Prostate gland (tissue), 2 donors: ENCODE results near the gene TMC2.

Experiments
- POLR2AphosphoS5 ChIP-seq: sonication (generic); formaldehyde crosslinking; IDR thresholded peaks from one replicate; pipeline ENCODE4 v1.6.1; 2017; ENCODE audit warnings: antibody characterized with exemption
- TF ChIP-seq, protein P1 (sequence below), 4 experiments: fragments of 200-600 bp in 2 of 4; fragments of 450-650 bp in 2 of 4; sonication (generic) in 2 of 4; IDR thresholded peaks; 1 replicate in 3 of 4; 2 replicates in 1 of 4; pipeline ENCODE4 v1.5.1; 2016 to 2019; ENCODE audit warnings: antibody characterized with exemption in 4 of 4, mild to moderate bottlenecking in 2 of 4, moderate library complexity in 2 of 4

DNA sequence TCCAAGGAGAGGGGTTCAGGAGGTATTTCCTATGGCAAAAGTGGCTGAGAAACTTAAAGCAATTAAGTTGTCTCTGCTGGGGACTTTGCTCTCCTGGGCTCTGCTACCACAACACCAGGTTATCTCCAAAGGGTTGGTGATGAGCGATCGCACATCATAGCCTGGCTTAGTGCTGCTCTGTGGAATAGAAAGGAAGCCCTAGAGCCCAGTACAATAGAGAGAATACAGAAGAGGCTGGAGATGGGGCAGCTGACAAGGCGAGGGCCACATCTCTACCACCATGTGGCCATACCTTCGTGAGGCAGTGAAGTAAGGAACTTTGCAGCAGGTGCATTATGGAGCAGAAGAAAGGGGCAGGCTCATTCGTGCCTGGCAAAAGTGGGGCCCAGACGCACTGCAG lies 8.6 kb upstream of the TMC2 start:
- TF ChIP-seq, protein P1, sequence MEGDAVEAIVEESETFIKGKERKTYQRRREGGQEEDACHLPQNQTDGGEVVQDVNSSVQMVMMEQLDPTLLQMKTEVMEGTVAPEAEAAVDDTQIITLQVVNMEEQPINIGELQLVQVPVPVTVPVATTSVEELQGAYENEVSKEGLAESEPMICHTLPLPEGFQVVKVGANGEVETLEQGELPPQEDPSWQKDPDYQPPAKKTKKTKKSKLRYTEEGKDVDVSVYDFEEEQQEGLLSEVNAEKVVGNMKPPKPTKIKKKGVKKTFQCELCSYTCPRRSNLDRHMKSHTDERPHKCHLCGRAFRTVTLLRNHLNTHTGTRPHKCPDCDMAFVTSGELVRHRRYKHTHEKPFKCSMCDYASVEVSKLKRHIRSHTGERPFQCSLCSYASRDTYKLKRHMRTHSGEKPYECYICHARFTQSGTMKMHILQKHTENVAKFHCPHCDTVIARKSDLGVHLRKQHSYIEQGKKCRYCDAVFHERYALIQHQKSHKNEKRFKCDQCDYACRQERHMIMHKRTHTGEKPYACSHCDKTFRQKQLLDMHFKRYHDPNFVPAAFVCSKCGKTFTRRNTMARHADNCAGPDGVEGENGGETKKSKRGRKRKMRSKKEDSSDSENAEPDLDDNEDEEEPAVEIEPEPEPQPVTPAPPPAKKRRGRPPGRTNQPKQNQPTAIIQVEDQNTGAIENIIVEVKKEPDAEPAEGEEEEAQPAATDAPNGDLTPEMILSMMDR (IDR thresholded peaks at IDR 0.05) = no peak
- no peak for TF ChIP-seq POLR2AphosphoS5
